Neutrophil (primary cell): ENCODE data around the gene ZNF329.

Experiments used
- H3K27ac ChIP-seq: fragments of 200-600 bp; sonication (generic); 2 replicates; pipeline ENCODE4 v1.5.1; 2016; ENCODE audit warnings: mild to moderate bottlenecking, moderate library complexity
- H3K27me3 ChIP-seq: fragments of 200-600 bp; sonication (generic); 2 replicates; pipeline ENCODE4 v1.6.0; 2016; ENCODE audit warnings: mild to moderate bottlenecking
- H3K36me3 ChIP-seq: fragments of 200-600 bp; sonication (generic); 2 replicates; pipeline ENCODE4 v1.5.1; 2017
- H3K4me1 ChIP-seq, 2 experiments: fragments of 200-600 bp in 1 of 2; sonication (generic) in 1 of 2; 1 replicate in 1 of 2; 2 replicates in 1 of 2; pipeline versions ENCODE4 v1.5.1 to v1.6.1; 2013 to 2016; ENCODE audit warnings: low read depth in 1 of 2, low read length in 1 of 2, mild to moderate bottlenecking in 1 of 2, moderate library complexity in 1 of 2; ENCODE audit not compliant: control insufficient read depth in 1 of 2, insufficient read depth in 1 of 2
- H3K4me3 ChIP-seq, 2 experiments: fragments of 200-600 bp in 1 of 2; sonication (generic) in 1 of 2; 1 replicate in 1 of 2; 2 replicates in 1 of 2; pipeline ENCODE4 v1.5.1; 2013 to 2016; ENCODE audit warnings: low read depth in 1 of 2, low read length in 1 of 2, mild to moderate bottlenecking in 1 of 2, moderate library complexity in 1 of 2
- H3K9me3 ChIP-seq: fragments of 200-600 bp; sonication (generic); 2 replicates; pipeline ENCODE4 v1.5.1; 2016
- CTCF ChIP-seq: fragments of 200-600 bp; sonication (generic); IDR thresholded peaks from 2 replicates; pipeline ENCODE4 v1.5.1; 2016; ENCODE audit warnings: antibody characterized with exemption

The ZNF329 gene

GRCh38 chr19:58129284-58129683 lies 21.3 kb downstream of the ZNF329 start:
- TF ChIP-seq CTCF, result no peak
- no peaks in the 10 kb centered on the region for H3K36me3 ChIP-seq
- no peaks in the 10 kb centered on the region for H3K27me3 ChIP-seq
- peaks cover 69% of the 10 kb centered on the region for H3K9me3 ChIP-seq
- H3K4me1 ChIP-seq, result no peaks in the 10 kb centered on the region
- no peak overlapping the region for H3K27ac ChIP-seq
- no peak overlapping the region for H3K4me3 ChIP-seq

GRCh38 chr19:58128041-58128685 lies 22.4 kb downstream of the ZNF329 start:
- Histone ChIP-seq H3K4me1 (no peaks in the 10 kb centered on the region), H3K9me3 (peaks cover 68% of the 10 kb centered on the region), H3K27ac (no peak overlapping the region), H3K27me3 (no peaks in the 10 kb centered on the region), H3K36me3 (no peaks in the 10 kb centered on the region), H3K4me3 (no peak overlapping the region)
- TF ChIP-seq CTCF, result no peak

- Histone ChIP-seq H3K4me3 (no peak overlapping the region), H3K36me3 (no peaks in the 10 kb centered on the region), H3K27ac (no peak overlapping the region), H3K9me3 (peaks cover 74% of the 10 kb centered on the region), H3K27me3 (peaks cover under 1% of the 10 kb centered on the region), H3K4me1 (no peaks in the 10 kb centered on the region)
- TF ChIP-seq CTCF, result no peak
Measured at GRCh38 chr19:58123354-58123753, 27.2 kb downstream of the ZNF329 start.

- Histone ChIP-seq H3K4me1 (no peaks in the 10 kb centered on the region), H3K27me3 (peaks cover 8% of the 10 kb centered on the region), H3K27ac (no peak overlapping the region), H3K9me3 (peaks cover 50% of the 10 kb centered on the region), H3K36me3 (no peaks in the 10 kb centered on the region), H3K4me3 (no peak overlapping the region)
- TF ChIP-seq CTCF, result no peak
Measured at GRCh38 chr19:58118979-58119733, 31.4 kb downstream of the ZNF329 start.

- H3K36me3 ChIP-seq, result no peaks in the 10 kb centered on the region
- TF ChIP-seq CTCF, result no peak
- no peak overlapping the region for H3K4me3 ChIP-seq
- peaks cover 42% of the 10 kb centered on the region for H3K9me3 ChIP-seq
- H3K4me1 ChIP-seq, result no peaks in the 10 kb centered on the region
- H3K27me3 ChIP-seq, result peaks cover 8% of the 10 kb centered on the region
- H3K27ac ChIP-seq, result no peak overlapping the region
Measured at GRCh38 chr19:58117841-58118575, 32.6 kb downstream of the ZNF329 start.
